Stimulated activated CD8-positive, alpha-beta memory T cell treated with anti-CD3 and anti-CD28 coated beads, Interleukin-2, amount 100 ng/mL, for 48 hours (primary cell): ENCODE measurements around the gene RNF224.

ENCODE experiments used
- DNase-seq, 2 donors: peaks; one replicate each; pipeline ENCODE4 v3.0.0-alpha.2; 2020; ENCODE audit warnings: low read depth in 2 of 2

The RNF224 gene

DNA sequence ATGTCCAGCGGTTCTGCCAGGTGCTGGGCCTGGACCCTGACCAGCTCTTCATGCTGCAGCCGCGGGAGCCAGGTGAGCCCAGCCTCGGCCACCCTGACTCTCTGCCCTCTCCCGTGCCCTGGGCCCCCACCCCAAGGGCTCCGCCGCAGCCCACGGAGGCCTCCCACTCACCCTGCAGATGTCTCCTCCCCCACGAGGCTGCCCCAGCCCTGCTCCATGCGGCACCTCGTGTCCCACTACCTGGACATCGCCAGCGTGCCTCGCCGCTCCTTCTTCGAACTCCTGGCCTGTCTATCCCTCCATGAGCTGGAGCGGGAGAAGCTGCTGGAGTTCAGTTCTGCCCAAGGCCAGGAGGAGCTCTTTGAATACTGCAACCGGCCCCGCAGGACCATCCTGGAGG lies 12.7 kb upstream of the RNF224 start:
- no peak for DNase-seq

DNA sequence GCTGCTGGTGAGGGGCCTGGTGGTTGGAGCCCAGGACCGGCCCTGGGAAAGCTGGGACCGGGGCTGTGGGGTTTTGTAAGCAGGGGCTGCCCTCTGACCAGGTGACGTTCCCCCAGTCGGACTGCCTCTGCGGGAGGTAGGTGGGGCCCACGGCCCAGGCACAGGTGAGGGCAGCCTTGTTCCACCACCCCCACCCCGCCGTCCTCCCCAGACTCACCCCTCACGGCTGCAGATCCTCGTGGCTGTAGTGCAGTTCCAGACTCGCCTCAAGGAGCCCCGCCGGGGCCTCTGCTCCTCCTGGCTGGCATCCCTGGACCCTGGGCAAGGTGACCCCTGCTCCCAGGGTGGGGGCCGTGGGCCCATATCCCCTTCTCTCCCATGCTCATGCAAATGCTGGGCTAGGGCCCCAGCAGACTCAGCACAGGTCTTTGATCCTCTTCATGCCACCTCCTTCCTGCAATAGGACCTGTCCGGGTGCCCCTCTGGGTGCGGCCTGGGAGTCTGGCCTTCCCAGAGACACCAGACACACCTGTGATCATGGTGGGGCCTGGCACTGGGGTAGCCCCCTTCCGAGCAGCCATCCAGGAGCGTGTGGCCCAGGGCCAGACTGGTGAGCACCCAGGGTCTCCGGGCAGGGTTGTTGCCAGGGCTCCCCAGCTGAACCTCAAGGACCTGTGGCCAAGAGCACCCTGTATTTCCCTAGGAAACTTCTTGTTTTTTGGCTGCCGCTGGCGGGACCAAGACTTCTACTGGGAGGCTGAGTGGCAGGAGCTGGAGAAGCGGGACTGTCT lies 11.9 kb upstream of the RNF224 start:
- DNase-seq: no peak

DNA sequence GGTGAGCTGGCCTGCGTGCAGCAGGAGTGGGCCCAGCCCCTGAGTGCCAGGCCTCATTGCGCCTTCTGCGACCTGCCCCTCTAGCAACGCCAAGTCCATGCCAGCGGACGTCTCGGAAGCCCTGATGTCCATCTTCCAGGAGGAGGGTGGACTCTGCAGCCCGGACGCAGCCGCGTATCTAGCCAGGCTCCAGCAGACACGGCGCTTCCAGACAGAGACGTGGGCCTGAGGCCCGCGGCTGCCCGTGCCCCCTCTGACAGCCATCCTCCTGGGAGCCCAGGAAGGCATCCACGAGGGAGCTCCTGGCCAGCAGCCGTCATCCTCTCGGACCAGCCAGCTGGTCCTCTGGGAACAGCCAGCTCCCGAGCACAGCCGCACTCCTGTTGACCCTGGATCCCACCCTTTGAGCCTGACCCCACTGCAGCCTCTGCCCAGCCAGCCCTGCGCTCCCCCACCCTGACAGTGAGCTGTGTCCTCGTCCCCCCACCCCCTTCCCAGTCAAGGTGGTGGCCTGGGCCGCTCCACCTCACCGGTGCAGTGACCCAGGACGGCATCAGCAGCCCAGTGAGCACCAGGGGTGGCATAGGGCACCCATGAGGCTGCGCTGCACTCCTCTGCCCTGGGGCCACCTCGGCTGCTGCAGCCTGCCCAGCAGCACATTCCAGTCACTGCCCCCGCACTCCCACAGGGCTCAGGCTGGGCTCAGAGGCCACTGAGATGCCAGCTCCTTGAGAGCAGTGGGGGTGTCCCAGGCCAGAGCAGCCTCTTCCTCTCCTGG lies 10.9 kb upstream of the RNF224 start:
- no peak for DNase-seq

GRCh38 chr9:137217276-137218211 lies 9.8 kb upstream of the RNF224 start:
- DNase-seq: no peak

GRCh38 chr9:137218212-137218753 lies 9.0 kb upstream of the RNF224 start:
- no peak for DNase-seq

DNA sequence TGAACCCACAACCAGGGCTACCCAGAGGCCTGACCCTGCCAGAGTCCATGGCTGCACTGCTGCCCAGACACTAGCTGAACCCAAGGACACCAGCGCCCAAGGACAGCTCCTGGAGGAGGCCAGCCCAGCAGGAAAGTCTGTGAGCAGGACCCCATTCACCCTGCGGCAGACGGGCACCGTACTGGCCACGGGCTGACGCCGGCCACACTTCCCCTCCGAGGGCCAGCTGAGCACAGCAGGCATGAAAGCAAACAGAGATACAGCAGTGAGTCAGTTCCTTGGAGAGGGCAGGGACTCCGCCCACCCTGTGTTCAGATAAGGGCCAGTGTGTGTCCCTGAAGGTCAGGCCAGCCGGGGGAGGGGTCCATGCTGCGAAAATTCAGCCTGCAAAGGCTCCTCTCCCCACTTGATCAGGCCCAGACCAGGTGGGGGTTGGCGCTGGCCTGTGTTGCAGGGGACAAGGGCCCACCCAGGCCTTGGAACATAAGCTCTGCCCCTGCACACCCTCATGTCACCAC lies 8.5 kb upstream of the RNF224 start:
- no peak for DNase-seq

GRCh38 chr9:137219757-137220316 lies 7.5 kb upstream of the RNF224 start:
- no peak for DNase-seq

GRCh38 chr9:137220317-137221094 lies 6.8 kb upstream of the RNF224 start:
- no peak for DNase-seq

GRCh38 chr9:137221095-137221505 lies 6.2 kb upstream of the RNF224 start:
- no peak for DNase-seq

DNA sequence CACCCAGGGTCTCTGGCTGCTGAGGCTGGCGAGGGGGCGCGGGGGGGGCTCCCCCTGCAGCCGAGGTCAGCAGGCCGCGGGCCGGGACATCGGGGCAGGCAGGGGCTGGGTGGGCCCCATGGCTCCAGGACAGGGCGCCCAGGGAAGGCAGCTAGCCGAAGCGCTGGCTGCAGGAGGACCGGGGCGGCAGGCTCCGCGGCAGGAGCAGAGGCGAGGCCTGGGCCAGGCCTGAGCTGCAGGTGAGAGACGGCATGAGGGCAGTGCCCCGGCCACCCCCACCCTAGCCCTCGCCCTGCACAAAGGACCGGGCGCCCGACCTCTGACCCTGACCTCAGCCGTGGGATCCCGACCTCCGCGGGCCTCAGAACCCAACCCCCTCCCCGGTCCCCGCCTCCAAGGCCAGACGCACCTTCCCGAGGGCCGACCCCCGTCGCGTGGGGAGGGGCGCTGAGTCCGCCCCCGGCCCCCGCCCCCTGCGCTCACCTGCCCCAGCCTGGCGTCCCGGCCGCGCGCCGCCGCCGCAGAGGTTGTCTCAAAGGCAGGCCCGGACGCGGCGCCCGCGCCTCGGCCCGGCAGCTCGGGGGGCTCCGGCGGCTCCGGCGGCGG lies 5.7 kb upstream of the RNF224 start:
- DNase-seq: no peak

- no peak for DNase-seq
These were observed 4.9 kb upstream of the RNF224 start, which contains the start of gene RNF208 for GRCh38 chr9:137222190-137223077. TSS of gene RNF208 (minus strand) at chr9:137222240. CDS start at chr9:137221212, 1,028 bp downstream.

- DNase-seq: peak; percentile 96 to 98
These were observed 4.0 kb upstream of the RNF224 start for GRCh38 chr9:137223078-137223970.

GRCh38 chr9:137224830-137225694 lies 2.2 kb upstream of the RNF224 start, which contains the start of gene CYSRT1:
TSS of gene CYSRT1 (plus strand) at chr9:137225174. CDS start at chr9:137225622, 448 bp downstream.
- no peak for DNase-seq

- DNase-seq: no peak
These were observed 1.5 kb upstream of the RNF224 start for GRCh38 chr9:137225699-137226331.

DNA sequence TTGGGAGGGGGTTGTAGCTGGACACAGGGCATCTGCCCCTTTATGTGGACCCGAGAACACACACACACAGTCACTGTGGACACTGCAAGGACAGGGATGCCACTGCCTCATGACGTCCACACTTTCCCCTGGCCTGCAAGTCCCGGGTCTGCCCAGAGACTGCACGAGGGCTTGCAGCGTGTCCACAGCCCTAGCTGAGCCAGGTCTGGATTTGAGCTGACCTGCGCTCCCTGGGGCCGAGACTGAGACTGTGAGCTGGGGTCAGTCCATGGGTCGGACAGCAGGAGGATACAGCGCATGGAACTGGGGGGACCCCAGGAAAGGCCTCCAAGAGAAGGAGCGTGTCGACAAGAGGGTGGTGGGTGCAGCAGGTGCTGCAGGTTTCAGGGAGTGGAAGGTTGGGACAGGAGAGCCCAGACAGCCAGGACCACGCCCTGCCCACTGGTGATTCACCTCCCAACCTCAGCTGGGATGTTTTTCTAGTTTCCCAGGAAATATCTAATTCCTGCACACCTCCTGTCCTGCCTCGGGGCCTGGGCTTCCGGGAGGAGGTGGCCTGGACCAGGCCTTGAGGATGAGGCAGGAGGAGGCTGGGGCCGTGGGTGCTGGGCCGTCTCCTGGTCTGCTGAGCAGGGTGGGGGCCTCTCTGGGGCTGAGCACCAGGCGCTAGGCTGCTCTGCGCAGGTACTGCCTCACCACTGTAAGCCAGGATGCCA lies 806 bp upstream of the RNF224 start:
- DNase-seq: no peak
